NCI-H226 (cell line): Measurements from ENCODE around the gene HTR3C.
"Not testable (repeated sequence)": the region's sequence is repeated elsewhere in the genome, so short reads cannot be mapped to it uniquely, and the experiment has no call there.

Experiments
- DNase-seq: peaks from one replicate; pipeline ENCODE4 v3.0.0-alpha.2; 2015

HTR3C gene

GRCh38 chr3:184052767-184053166 is at the start of gene HTR3C:
Gene HTR3C (plus strand): TSS chr3:184053047. CDS start chr3:184053081, 34 bp downstream.
- no peak for DNase-seq

- DNase-seq = peak; percentile 65
Observed at GRCh38 chr3:184003187-184003967, 49.5 kb upstream of the HTR3C start.

- DNase-seq = no peak
Observed at GRCh38 chr3:184004476-184004875, 48.4 kb upstream of the HTR3C start.

GRCh38 chr3:184005941-184006507 is 46.8 kb upstream of the HTR3C start:
- peak; percentile 20 for DNase-seq

GRCh38 chr3:184007143-184007813 is 45.6 kb upstream of the HTR3C start:
- DNase-seq = not testable (repeated sequence)

GRCh38 chr3:184008161-184008560 is 44.7 kb upstream of the HTR3C start:
- DNase-seq = no peak

- DNase-seq = no peak
Observed at GRCh38 chr3:184011230-184011876, 41.5 kb upstream of the HTR3C start.

GRCh38 chr3:184011937-184012889 is 40.6 kb upstream of the HTR3C start:
- DNase-seq = no peak

- no peak for DNase-seq
Observed at GRCh38 chr3:184015381-184016019, 37.3 kb upstream of the HTR3C start.

GRCh38 chr3:184016169-184016570 is 36.7 kb upstream of the HTR3C start:
- DNase-seq = no peak

GRCh38 chr3:184016811-184017671 is 35.8 kb upstream of the HTR3C start:
- DNase-seq = peak; percentile 25

- peak; percentile 93 for DNase-seq
Observed at GRCh38 chr3:184017672-184018423, 35.0 kb upstream of the HTR3C start, which contains the start of gene ABCC5. Gene ABCC5 (minus strand): TSS chr3:184017884. CDS start chr3:184014392, 3,492 bp downstream.

GRCh38 chr3:184018424-184018973 is 34.3 kb upstream of the HTR3C start:
- DNase-seq = no peak

- no peak for DNase-seq
Observed at GRCh38 chr3:184022323-184022722, 30.5 kb upstream of the HTR3C start.

GRCh38 chr3:184025256-184025655 is 27.6 kb upstream of the HTR3C start:
- not testable (repeated sequence) for DNase-seq

- not testable (repeated sequence) for DNase-seq
Observed at GRCh38 chr3:184028275-184028890, 24.5 kb upstream of the HTR3C start.

- DNase-seq = no peak
Observed at GRCh38 chr3:184029443-184029842, 23.4 kb upstream of the HTR3C start.

- DNase-seq = no peak
Observed at GRCh38 chr3:184030536-184030935, 22.3 kb upstream of the HTR3C start.
